ENCODE data around the gene P2RX5. TPM values are rescaled to one million over a fixed set of nuclear protein-coding genes. Genes with fewer than 3 reads are reported as not detected.

Gene P2RX5
- total RNA-seq, 1 donor from 2014 or later: 0.51 TPM

DNA sequence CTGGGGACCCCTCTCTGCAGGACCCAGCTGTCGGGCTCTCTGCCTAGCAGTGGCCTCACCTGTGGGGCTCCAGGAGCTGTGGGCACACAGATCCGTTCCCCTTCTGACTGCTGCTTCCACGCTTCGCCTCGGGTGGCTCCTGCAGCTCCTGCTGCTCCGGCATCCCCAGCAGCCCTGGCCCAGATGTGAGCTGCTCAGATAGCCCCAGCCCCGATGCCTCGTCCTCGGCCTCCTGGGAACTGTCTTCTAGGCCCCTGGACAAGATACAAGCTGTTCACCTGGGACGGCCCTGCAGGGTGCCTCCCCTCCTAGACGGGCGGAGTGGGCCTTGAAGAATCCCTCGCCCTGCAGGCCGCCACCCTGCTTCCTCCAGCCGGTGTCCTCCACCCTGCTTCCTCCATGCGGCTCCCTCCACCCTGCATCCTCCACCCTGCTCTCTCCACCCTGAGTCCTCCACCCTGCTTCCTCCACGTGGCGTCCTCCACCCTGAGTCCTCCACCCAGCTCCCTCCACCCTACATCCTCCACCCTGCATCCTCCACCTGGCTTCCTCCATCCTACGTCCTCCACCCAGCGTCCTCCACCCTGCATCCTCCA is 16.3 kb downstream of the P2RX5 start:
- DNase-seq: no peak

DNA sequence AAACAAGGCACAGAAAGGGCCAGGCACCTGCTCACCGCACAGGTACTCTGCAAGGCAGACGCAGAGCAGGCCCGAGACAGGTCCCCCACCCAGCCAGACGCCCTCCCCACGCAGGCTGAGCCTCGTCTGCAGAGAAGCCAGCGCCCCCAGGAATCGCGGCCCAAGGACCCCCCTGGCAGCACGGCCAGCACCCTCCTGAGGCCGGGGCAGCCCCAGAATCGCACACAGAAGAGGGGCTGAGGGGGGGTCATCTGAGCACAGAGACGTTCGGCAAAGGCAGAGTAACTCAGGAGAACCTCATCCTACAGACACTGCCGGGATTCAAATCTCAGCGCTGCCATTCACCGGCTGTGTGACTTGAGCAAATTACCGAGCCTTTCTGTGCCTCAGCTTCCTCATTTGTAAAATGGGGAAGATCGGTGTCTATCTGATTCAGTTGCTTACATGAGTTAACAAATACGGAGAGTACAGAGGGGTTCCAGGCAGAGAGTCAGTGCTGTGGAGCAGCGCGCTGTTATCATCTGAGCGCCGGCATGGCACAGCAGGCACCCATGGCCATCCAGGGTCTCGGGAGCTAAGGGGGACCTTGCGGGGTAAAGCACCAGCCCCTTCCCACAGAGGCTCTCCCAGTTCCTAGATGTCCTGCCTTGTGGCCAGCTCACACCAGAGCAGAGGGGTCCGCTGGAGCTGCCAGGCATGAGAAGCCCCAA is 17.0 kb downstream of the P2RX5 start:
- DNase-seq: no peak

DNA sequence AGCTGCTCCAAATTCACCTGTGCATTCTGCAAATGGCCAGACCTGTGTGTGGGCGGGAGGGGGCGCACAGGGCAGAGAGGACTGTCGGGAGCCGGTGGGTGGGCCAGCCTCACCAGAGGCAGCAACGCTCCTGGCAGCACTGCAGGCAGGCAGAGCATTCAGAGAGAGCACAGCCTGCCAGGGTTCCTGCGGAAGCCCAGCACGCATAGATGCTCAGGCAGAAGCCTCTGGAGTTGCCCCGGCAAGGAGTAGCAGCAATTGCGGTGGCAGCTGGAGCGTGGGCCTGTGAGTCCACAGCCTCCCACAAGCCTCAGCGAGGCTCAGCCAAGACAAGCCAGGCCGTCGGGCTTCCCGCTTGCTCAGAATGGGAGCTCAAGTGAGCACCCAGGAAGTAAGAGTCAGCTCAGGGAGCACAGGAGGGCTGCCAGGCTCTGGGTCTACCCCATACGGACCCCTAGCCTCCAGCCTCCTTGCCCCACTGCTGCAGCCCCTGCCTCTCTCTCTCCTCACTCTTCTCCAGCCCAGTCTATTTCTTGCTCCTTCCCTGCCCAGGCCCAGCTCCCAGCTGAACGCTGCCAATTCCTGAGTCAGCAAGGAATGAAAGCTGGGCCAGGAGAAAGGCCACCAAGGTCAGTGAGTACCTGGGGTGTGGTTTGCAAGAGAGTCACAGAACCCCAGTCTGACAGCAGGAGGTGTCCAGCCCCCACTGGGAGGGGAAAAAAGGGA is 17.7 kb downstream of the P2RX5 start:
- no peak for DNase-seq

DNA sequence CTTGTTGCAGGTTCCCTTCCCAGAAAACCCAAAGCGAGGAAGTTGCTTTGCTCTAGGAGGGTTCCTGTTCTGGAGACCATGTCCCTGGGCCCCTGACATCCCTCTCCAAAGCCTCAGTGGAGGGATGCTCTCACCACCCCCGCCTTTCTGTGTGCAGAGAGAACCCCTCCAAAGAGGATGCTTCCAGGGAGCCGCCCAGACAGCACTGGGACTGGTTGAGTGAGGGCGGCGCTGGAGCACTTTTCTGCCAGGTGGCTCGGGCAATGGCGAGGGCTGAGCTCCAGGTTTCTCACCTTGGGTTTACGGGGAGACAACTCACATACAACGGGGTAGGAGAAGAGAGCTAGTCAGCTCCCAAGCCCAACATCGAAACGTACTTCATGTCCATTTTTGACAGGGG is 20.1 kb downstream of the P2RX5 start:
- no peak for DNase-seq

DNA sequence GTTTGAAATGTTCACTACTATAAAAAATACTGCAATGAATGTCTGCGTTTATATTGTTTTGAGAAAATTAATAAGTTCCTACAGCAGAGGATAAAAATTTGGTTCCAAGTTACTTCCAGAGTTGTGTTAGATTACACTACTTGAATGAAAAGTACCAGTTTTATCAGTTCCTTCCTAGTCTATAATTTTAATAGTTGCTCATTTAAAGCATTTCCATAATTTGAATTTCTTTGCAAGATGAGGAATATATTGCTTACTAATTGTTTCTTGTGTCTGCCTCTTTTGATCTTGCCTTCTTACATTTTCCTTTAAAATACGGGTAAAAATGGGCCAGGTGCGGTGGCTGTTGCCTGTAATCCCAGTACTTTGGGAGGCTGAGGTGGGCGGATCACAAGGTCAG is 23.4 kb downstream of the P2RX5 start:
- no peak for DNase-seq

DNA sequence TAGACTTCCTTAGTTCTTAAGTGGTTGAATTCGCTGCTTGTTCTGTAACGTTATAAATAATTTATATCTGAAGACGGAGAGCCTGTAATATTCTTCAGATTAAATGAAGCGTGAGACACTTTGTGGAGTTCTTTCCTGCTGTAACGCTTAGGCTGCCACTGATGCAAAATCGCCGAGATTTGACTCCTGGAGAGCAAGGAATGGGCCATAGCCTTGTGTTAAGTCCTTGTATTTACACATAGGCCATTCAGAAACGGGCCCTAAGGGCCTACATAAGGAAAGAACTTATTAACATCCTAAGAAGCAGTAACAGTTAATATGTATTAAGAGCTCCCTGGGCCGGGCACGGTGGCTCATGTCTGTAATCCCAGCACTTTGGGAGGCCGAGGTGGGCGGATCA is 26.4 kb downstream of the P2RX5 start:
- DNase-seq: no peak

DNA sequence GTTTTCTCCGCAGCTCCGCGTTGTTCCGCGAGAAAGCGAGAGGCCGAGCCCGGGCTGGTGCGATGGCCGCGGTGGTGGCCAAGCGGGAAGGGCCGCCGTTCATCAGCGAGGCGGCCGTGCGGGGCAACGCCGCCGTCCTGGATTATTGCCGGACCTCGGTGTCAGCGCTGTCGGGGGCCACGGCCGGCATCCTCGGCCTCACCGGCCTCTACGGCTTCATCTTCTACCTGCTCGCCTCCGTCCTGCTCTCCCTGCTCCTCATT is 26.9 kb downstream of the P2RX5 start:
- DNase-seq: no peak

DNA sequence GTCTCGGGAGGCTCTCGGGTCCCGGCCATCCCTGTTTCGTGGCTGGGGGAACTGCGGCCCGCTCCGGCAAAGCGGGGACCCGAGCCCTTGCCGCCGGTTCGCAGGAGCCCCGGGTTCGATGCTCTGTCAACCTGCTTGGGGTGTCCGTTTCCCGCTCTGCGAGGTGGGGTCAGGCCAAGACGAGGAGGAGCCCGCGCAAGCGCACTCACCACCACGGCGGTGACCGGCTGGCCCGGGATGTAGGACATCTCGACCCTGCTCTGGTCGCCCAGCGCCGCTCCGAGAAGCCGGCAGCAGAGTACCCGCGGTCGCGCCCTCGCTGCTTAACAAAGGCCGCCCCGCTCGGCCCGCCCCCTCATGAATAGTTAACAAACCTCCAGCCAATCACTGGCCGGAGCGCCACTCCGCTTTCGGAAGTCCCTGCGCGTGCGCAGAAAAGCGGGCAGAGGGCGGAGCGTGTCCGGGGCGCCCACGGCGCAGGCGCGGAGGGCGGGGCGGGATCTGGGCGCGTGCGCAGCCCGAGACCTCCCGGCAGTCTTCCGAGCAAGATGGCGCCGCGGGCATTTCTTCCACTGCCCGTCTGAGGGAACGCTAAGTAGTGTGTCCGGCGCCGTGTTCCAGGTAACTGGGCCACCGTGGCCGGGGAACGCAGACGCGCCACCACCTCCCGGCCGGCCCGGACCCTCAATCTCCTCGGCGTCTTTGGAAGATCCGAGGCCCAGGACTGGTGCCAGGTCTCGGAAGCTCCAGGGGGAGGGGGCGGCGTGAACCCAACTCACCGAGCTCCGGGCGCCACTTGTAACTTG is 27.5 kb downstream of the P2RX5 start, which contains the start of the genes EMC6 and TAX1BP3:
Gene EMC6, plus strand, starts transcription at position 534 of the 806 bp plus-strand sequence. CDS start 335 bp downstream, outside the sequence.
Gene TAX1BP3, minus strand, starts transcription at position 300 of the 806 bp plus-strand sequence. Its CDS starts 52 bp downstream, at position 248.
- peak; percentile 98 for DNase-seq

DNA sequence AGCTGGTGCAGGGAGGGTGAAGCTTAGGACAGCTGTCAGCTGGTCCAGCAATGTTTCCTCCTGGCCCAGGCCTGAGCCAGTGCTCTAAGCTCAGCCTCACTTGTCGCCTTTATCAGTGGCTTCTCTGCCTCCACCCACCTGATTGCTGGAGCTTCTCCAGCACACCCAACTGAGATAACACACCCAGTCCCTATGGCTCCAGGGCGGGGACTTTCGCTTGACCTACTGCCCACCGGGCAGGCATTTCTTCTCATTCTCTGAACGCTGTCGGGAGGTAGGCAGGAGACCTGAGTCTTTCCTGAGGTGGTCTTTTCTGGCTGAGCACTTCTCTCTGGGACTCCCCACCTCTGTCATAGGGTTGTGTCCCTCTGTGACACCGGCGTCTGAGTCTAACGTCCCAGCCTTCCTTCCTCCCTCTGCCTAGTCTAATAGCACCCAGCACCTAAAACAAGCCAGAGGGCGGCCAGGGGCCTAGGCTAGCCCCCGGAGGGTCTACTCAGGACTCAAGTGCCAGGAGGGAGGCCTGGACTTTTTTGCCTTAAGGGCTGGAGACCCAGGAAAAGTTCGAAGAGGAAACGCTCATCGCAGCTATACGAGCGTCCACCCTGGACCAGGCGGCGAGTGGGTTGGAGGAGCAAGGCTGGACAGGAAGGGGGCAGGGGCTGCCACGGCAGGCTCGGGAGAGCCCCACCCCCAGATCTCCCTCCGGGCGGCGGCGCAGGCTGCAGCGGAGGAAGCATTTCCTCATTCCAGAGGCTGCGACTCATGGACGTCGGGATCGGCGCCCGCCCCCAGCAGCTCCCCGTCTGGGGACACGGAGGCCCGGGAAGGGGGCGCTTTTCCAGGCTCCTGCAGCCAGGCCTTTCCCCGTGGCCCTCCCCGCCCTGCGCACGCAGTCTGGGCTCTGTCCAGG is 28.3 kb downstream of the P2RX5 start:
- DNase-seq: peak; percentile 94

DNA sequence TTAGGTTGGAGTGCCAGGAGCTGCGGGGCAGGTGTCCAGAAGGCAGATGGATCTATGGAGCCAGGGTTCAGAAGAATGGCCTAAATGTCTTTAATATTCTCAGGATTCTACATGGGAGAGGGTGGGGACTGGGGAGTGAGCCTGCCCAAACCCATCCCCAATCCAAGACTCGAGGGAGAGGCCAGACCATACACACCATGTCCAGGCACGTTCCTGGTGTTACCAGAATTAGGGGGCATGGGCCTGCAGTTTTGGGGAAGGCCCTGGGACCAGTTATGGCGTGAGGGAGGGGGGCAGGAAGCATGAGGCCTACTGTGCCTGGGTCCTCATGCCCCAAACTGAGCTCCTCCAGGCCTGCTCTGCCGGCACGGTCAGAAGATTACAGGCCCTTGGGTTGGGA is 29.4 kb downstream of the P2RX5 start:
- no peak for DNase-seq

DNA sequence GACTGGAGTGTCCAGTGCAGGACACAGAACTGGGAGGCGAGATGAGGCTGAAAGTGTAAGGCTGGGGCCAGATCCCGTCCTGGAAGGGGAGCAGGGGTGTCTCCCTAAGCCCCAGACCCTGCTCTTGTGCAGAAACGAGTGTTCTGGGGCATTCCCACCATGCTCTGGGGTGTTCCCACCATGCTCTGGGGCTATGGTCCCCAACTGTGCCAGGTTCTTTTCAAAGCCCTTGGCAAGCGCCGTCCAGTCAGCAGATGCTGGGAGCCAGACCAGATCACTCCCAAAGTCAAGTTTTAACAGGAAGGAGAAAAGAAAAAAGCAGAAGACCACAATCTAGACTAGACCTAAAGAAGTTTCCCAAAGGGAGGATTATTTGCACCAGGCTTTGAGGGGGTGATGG is 30.1 kb downstream of the P2RX5 start:
- no peak for DNase-seq

DNA sequence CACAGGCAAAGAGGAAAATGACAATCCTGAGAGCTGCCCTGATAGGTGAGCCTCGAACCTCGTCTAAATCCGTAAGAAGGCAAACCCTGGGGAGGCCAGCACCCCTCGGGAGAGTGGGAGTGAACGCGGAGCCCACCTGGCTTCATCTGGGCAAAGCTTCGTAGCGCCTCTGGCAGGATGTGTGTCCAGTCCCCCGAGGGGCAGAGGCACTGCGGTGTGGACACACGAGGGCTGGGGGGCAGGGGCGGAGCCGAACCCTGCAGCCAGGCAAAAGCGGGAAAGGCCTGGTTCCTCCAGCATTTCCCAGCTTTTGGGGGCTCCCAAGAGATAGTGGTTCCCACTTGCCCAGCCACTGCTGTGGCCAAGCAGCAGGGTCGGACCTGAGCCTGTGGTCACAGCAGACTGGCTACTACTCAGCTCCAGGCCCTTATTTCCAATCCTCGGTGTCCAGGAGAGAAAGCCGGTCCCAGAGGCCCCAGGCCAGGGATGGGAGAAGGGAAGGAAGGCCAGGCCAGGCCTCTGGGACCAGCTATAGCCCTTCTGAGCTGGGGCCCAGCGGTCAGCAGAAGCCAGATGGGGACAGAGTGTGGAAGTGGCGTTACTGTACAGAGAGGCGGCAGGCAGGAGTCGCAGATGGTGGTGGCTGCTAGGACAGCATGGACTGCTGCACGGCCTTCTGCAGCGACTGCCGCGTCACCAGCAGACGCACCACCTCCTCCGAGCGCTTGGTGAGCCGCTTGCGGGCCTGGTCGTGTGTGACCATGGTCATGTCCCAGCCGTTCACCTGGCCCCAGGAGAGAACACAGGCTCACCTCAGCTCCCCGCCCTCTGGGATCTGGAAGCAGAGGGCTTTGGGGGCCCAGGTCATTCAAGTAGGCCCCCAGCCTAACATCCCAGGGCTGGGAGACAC is 32.6 kb downstream of the P2RX5 start:
- no peak for DNase-seq

DNA sequence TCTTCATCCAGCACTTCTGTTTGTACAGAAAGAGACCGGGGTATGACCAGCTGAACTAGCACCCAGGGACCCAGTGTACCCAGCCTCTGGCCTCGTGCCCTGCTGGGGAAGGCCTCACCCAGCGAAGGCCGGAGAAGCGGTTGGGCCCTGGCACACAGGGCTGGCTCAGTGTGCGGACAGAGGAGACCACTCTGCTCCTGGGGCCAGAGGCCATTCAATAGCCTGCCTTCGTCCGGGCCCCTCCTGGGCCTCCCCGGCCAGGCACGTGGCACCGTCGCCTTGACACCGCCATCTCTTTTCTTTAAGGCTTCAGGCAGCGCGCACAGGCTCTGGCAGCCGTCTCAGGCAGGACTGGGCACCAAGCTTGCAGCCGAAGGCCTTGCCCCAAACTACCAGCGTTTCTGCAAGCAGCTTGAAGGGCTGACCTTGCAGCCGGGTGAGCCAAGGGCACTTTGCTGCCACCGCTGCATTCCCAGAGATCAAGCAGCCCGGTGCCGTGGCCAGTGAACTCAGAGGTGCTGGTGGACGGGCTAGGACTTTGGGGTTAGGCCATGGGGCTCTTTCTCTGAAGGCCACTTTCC is 35.6 kb downstream of the P2RX5 start:
- DNase-seq: no peak

DNA sequence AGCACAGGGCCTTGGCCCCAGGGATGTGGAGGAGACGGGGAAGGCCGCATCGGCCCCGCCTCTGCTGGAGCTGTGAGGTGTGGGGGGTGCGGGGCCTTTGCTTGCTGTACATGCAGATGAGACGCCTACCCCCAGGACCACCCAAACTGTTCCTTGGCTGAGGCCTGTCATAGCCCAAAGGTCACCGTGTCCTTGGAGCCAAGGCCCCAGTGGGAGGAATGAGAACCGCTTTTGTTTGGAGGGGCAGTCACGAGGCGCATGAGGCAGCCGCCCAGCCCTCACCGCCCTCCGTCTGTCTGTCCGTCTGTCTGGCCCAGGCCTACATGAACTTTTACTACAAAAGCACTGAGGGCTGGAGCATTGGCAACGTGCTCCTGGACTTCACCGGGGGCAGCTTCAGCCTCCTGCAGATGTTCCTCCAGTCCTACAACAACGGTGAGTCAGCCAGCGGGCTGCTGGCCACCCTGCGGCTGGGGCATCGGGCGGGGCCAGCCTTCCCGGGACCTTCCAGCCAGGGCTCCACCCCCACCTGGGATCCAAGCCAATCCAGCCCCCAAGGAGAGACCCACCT is 36.3 kb downstream of the P2RX5 start:
- DNase-seq: peak; percentile 83

DNA sequence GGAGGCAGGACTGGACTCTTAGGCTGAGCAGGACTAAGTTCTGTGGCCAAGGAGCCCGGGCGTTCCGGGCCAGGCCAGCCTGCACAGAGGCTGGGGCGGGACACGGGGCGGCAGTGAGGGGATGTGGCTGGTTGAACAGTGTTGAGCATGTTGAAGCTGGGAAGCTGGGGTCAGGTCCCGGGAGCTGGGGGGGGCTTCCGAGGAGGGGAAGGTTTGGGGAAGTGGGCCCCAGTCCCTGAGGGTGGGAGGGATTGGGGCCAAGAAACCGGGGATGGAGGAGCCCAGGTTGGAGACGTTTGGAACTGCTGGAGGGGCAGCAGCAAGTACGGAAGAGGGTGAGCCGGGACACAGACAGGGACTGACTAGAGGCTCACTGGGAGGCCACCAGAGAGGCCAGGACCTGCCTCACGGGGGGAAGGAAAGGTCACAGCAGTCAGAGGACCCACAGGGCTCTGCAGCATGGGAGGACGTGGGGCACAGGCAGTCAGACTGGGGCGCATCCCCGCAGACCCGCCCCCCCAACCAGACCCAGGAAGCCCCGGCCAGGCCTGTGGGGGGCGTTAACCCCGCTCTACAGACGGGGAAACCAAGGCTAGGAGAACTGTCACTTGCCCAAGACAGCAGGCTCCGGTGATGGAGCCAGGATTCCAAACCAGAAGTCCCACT is 37.0 kb downstream of the P2RX5 start:
- DNase-seq: no peak

DNA sequence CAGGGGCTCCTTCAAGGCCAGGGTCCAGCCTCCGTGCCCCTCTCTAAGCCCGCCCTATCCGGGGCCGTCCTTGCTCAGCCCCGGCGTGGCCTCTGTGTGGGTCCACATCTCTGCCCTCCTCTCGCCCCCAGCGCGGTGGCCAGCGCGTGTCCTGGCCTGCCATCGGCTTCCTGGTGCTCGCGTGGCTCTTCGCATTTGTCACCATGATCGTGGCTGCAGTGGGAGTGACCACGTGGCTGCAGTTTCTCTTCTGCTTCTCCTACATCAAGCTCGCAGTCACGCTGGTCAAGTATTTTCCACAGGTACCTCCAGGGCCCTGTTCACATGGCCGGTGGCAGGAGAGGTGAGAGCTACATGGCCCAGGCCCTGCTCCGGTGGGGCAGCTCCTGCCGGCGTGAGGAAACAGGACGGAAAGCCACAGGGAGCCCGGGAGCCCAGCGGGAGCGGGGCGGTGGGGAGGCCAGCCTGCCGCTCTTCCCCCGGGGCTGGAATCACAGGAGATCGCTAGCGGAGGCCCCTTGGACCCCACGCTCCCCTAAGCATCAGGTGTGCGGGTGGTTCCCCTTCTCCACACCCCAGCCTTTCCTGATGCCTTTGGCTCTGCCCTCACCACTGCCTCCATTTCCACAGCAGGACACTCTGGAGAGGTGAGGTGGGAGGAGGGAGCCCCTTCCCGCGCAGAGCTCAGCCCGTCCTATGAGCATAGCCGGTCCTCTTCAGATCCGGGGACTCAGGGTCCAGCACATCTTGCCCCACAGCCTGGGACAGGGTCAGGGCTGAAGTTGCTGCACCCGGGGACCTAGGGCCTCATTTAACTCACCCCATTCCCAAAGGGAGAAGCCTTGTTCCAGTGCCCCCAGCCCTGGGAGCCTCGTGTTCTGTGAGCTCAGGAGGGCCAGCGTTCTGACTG is 37.8 kb downstream of the P2RX5 start:
- DNase-seq: no peak

DNA sequence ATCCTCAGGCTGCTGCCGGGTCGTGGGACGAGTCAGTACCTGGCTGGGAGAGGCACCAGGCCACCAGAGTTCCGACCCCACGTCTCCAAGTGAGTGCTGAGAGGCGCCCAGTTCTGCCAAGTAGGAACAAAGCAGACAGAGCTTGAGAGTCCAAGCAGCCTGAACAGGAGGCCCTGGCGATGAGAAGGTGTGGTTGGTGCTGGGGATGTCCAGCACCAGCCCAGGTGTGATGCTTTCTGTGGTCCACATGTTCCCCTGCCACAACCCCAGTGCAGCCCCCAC is 38.4 kb downstream of the P2RX5 start:
- DNase-seq: no peak

DNA sequence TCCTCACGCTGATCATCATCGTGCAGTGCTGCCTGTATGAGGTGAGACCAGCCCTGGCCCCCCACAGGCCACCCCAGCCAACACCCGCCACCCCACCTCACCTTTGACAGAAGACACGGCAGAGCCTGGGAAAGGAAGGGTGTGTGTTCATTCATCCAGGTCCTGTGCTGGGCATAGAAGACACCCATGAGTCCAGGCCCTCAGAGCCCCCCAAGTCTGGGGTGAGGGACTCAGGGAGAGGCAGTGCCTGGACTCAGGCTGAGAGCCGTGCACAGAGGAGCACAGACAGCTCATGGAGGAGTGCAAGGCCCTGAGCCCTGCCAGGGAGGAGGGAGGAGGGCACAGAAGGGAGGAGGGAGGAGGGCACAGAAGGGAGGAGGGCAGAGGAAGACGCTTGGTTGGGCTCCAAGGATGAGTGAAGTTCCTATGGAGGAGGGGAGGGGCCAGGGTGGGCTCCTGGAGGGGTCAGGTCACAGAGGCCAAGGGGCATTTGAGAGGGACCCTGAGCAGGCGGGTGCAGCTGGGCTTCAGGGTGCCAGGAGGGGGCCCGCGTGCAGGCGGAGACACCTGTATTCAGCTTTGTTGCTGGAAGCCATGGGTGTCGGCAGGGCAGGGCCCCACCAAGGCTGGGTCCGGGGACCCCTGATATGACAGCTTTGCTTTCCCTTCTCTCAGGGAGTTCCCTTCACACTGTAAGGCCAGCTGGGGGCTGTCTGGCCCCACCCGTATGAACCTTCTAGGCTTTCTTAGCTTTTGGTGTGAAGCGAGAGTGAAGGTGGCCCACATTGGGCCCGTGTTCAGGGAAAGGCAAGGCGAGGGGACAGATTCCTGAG is 39.0 kb downstream of the P2RX5 start:
- DNase-seq: no peak
